GM19324 (cell line): ENCODE results near the gene ARHGEF7.

ENCODE experiments used
- ATAC-seq: cut with Tn5 transposase; IDR thresholded peaks from one replicate; pipeline ENCODE4 v1.9.1; 2021; ENCODE audit warnings: mild to moderate bottlenecking, moderate library complexity; ENCODE audit not compliant: unreplicated experiment, low FRiP score

The ARHGEF7 gene

GRCh38 chr13:111166882-111167675 is 52.0 kb downstream of the ARHGEF7 start:
- ATAC-seq: no peak

GRCh38 chr13:111168107-111168506 is 53.0 kb downstream of the ARHGEF7 start:
- ATAC-seq: no peak

- ATAC-seq: no peak
These were observed 56.0 kb downstream of the ARHGEF7 start for GRCh38 chr13:111171112-111171511.

- ATAC-seq: no peak
These were observed 56.5 kb downstream of the ARHGEF7 start for GRCh38 chr13:111171629-111172028.

GRCh38 chr13:111174377-111175114 is 59.4 kb downstream of the ARHGEF7 start:
- ATAC-seq: no peak

- no peak for ATAC-seq
These were observed 60.3 kb downstream of the ARHGEF7 start for GRCh38 chr13:111175372-111175771.

- ATAC-seq: no peak
These were observed 60.8 kb downstream of the ARHGEF7 start for GRCh38 chr13:111175935-111176334.

GRCh38 chr13:111176421-111176820 is 61.3 kb downstream of the ARHGEF7 start:
- ATAC-seq: no peak

- no peak for ATAC-seq
These were observed 62.1 kb downstream of the ARHGEF7 start for GRCh38 chr13:111177081-111177711.

GRCh38 chr13:111177921-111178320 is 62.8 kb downstream of the ARHGEF7 start:
- no peak for ATAC-seq

- no peak for ATAC-seq
These were observed 63.3 kb downstream of the ARHGEF7 start for GRCh38 chr13:111178402-111178801.

GRCh38 chr13:111179908-111180760 is 65.0 kb downstream of the ARHGEF7 start:
- ATAC-seq: no peak

- ATAC-seq: no peak
These were observed 66.9 kb downstream of the ARHGEF7 start for GRCh38 chr13:111181977-111182376.

GRCh38 chr13:111183087-111183645 is 68.1 kb downstream of the ARHGEF7 start:
- ATAC-seq: no peak

- ATAC-seq: no peak
These were observed 68.8 kb downstream of the ARHGEF7 start for GRCh38 chr13:111183959-111184358.

- ATAC-seq: peak; percentile 93
These were observed 69.6 kb downstream of the ARHGEF7 start for GRCh38 chr13:111184458-111185401.

GRCh38 chr13:111186305-111186935 is 71.3 kb downstream of the ARHGEF7 start:
- no peak for ATAC-seq

- no peak for ATAC-seq
These were observed 72.9 kb downstream of the ARHGEF7 start for GRCh38 chr13:111187960-111188541.
